CD14-positive monocyte (primary cell): Measurements from ENCODE around the gene PSORS1C1. TPM values are rescaled to one million over a fixed set of nuclear protein-coding genes. Genes with fewer than 3 reads are reported as not detected.

ENCODE experiments used
- DNase-seq, 3 donors: peaks; one replicate each; pipeline ENCODE4 v3.0.0-alpha.2; 2011 to 2022
- H2AFZ ChIP-seq: 2 replicates; pipeline ENCODE4 v1.6.0; 2012; ENCODE audit warnings: mild to moderate bottlenecking, low read depth, low read length, inconsistent platforms; ENCODE audit not compliant: insufficient read depth, poor library complexity, severe bottlenecking
- H3K27ac ChIP-seq, 2 donors: 1 replicate in 1 of 2; 2 replicates in 1 of 2; pipeline ENCODE4 v1.5.1; 2012 to 2013; ENCODE audit warnings: low read length in 2 of 2, control low read depth in 1 of 2, inconsistent platforms in 1 of 2, low read depth in 1 of 2, mild to moderate bottlenecking in 1 of 2
- H3K27me3 ChIP-seq, 2 donors: one replicate each; pipeline versions ENCODE4 v1.6.0 to v1.6.1; 2011 to 2013; ENCODE audit warnings: low read length in 2 of 2; ENCODE audit not compliant: control insufficient read depth in 2 of 2, insufficient read depth in 2 of 2
- H3K36me3 ChIP-seq, 2 donors: replicated peaks in 1 of 2; 1 replicate in 1 of 2; 2 replicates in 1 of 2; pipeline versions ENCODE4 v1.5.1 to v1.6.1; 2012 to 2013; ENCODE audit warnings: low read length in 2 of 2, control low read depth in 1 of 2, inconsistent platforms in 1 of 2, mild to moderate bottlenecking in 1 of 2; ENCODE audit not compliant: insufficient read depth in 2 of 2, control insufficient read depth in 1 of 2
- H3K4me1 ChIP-seq, 2 donors: 1 replicate in 1 of 2; 2 replicates in 1 of 2; pipeline versions ENCODE4 v1.5.1 to v1.6.1; 2012 to 2013; ENCODE audit warnings: low read length in 2 of 2, control low read depth in 1 of 2, inconsistent platforms in 1 of 2, mild to moderate bottlenecking in 1 of 2, moderate library complexity in 1 of 2; ENCODE audit not compliant: insufficient read depth in 2 of 2, control insufficient read depth in 1 of 2
- H3K4me2 ChIP-seq: replicated peaks from 2 replicates; pipeline ENCODE3; 2012; ENCODE audit warnings: low read length, moderate library complexity, mild to moderate bottlenecking; ENCODE audit not compliant: poor library complexity, severe bottlenecking; ENCODE audit errors: extremely low read depth
- H3K4me3 ChIP-seq, 3 experiments: fragments of 200-600 bp in 1 of 3; sonication (generic) in 1 of 3; replicated peaks in 1 of 3; 1 replicate in 2 of 3; 2 replicates in 1 of 3; pipeline ENCODE4 v1.5.1; 2011 to 2013; ENCODE audit warnings: low read length in 3 of 3, mild to moderate bottlenecking in 3 of 3, control low read depth in 2 of 3, low read depth in 2 of 3, inconsistent platforms in 1 of 3, moderate library complexity in 1 of 3
- H3K79me2 ChIP-seq: 2 replicates; pipeline ENCODE4 v1.6.0; 2012; ENCODE audit warnings: mild to moderate bottlenecking, control low read depth, inconsistent platforms, low read length, moderate library complexity; ENCODE audit not compliant: insufficient read depth
- H3K9ac ChIP-seq: 2 replicates; pipeline ENCODE4 v1.6.0; 2017; ENCODE audit warnings: low read length, mild to moderate bottlenecking; ENCODE audit not compliant: insufficient read depth, poor library complexity, severe bottlenecking
- H3K9me3 ChIP-seq, 2 donors: replicated peaks in 1 of 2; 1 replicate in 1 of 2; 2 replicates in 1 of 2; pipeline versions ENCODE4 v1.5.1 to v1.6.1; 2012 to 2013; ENCODE audit warnings: low read length in 2 of 2, control low read depth in 1 of 2; ENCODE audit not compliant: control insufficient read depth in 1 of 2, insufficient read depth in 1 of 2
- H4K20me1 ChIP-seq: 2 replicates; pipeline ENCODE4 v1.6.0; 2012; ENCODE audit warnings: mild to moderate bottlenecking, low read length, control low read depth, moderate library complexity; ENCODE audit not compliant: insufficient read depth
- H3K27ac Mint-ChIP-seq, 7 donors: one replicate each; pipeline ENCODE4 v1.8.0; 2020; ENCODE audit warnings: mild to moderate bottlenecking in 7 of 7, mixed read lengths in 7 of 7, moderate library complexity in 6 of 7, inconsistent platforms in 2 of 7
- H3K27me3 Mint-ChIP-seq, 3 donors: one replicate each; pipeline ENCODE4 v1.8.0; 2021 to 2022; ENCODE audit warnings: low read depth in 3 of 3, mild to moderate bottlenecking in 3 of 3, mixed read lengths in 3 of 3, moderate library complexity in 3 of 3, inconsistent platforms in 1 of 3
- H3K36me3 Mint-ChIP-seq, 2 donors: one replicate each; pipeline ENCODE4 v1.8.0; 2020; ENCODE audit warnings: mixed read lengths in 2 of 2, inconsistent platforms in 1 of 2, mild to moderate bottlenecking in 1 of 2
- H3K4me1 Mint-ChIP-seq: one replicate; pipeline ENCODE4 v1.8.0; 2020; ENCODE audit warnings: mild to moderate bottlenecking, mixed read lengths
- H3K4me3 Mint-ChIP-seq, 2 donors: one replicate each; pipeline ENCODE4 v1.8.0; 2020; ENCODE audit warnings: mild to moderate bottlenecking in 2 of 2, mixed read lengths in 2 of 2, moderate library complexity in 1 of 2
- H3K9me3 Mint-ChIP-seq, 7 donors: one replicate each; pipeline ENCODE4 v1.8.0; 2020 to 2022; ENCODE audit warnings: mixed read lengths in 7 of 7, mild to moderate bottlenecking in 6 of 7, moderate library complexity in 6 of 7, inconsistent platforms in 2 of 7
- WGBS: methylation state at CpG from one replicate; pipeline ENCODE4 v1.1.5; 2013; ENCODE audit warnings: missing lambda C conversion rate; ENCODE audit not compliant: insufficient coverage; 5-methylcytosine and 5-hydroxymethylcytosine counted together
- intact Hi-C, 2 donors: fragments of 100-400 bp; cut with micrococcal nuclease; formaldehyde crosslinking; loops; one replicate each; pipeline versions ENCODE4 v1.15.0 to v1.15.1; 2023
- polyA plus RNA-seq, 3 donors: library from polyadenylated mRNA; depleted of rRNA in 1 of 3; unstranded in 2 of 3; stranded (reverse) in 1 of 3; fragments of 300-500 nt in 2 of 3; fragments of >200 nt in 1 of 3; fragmentation: Illumina TruSeq in 2 of 3; gene quantifications; 1 replicate in 2 of 3; 2 replicates in 1 of 3; pipeline ENCODE4 v1.2.3, GENCODE V29; 2012 to 2021
- TF ChIP-seq, protein P1 (sequence below): fragments of 200-600 bp; IDR thresholded peaks from one replicate; pipeline ENCODE4 v1.8.0; 2022; ENCODE audit warnings: antibody characterized with exemption, mild to moderate bottlenecking

The PSORS1C1 gene
- polyA plus RNA-seq, 3 donors, result not detected

DNA sequence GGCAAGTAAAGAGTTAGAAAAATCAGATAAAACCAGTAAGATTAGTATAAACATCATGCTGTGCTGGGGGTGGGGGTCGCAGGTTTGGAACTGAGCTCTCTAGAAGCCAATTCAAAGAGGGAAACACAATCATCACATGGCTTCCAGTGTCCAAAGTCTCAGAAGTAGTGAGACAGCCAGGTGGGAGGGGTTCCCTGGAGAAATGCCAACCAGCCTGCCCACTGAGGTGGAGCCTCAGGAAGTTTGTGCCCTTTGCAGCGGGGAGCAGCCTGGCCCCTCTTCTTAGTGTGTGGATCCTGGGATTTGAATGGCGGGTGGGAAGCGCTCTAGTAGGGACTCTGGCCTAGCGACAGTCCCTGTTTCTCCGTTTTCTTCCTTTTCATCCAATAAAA lies 23.6 kb upstream of the PSORS1C1 start:
- H3K79me2 ChIP-seq, result no peaks in the 10 kb centered on the region
- H3K4me1 ChIP-seq, result peaks cover 25 to 38% of the 10 kb centered on the region in 2 donors
- peaks cover 3 to 11% (median 4%) of the 10 kb centered on the region in 3 donors for H3K27me3 Mint-ChIP-seq
- no peak for DNase-seq
- TF ChIP-seq, protein P1, sequence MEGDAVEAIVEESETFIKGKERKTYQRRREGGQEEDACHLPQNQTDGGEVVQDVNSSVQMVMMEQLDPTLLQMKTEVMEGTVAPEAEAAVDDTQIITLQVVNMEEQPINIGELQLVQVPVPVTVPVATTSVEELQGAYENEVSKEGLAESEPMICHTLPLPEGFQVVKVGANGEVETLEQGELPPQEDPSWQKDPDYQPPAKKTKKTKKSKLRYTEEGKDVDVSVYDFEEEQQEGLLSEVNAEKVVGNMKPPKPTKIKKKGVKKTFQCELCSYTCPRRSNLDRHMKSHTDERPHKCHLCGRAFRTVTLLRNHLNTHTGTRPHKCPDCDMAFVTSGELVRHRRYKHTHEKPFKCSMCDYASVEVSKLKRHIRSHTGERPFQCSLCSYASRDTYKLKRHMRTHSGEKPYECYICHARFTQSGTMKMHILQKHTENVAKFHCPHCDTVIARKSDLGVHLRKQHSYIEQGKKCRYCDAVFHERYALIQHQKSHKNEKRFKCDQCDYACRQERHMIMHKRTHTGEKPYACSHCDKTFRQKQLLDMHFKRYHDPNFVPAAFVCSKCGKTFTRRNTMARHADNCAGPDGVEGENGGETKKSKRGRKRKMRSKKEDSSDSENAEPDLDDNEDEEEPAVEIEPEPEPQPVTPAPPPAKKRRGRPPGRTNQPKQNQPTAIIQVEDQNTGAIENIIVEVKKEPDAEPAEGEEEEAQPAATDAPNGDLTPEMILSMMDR, result no peak
- no peaks in the 10 kb centered on the region for H3K36me3 ChIP-seq
- H3K9me3 Mint-ChIP-seq, result peaks cover 0 to 3% (median 0%) of the 10 kb centered on the region in 7 donors
- peaks cover 0 to 2% of the 10 kb centered on the region in 2 donors for H3K36me3 Mint-ChIP-seq
- H3K27ac ChIP-seq, result no peak overlapping the region
- H3K9me3 ChIP-seq, result no peaks in the 10 kb centered on the region
- no peak overlapping the region for H3K27ac Mint-ChIP-seq
- H3K4me2 ChIP-seq, result no peak overlapping the region
- H2AFZ ChIP-seq, result no peak overlapping the region
- H3K4me3 ChIP-seq, result no peak overlapping the region
- H3K9ac ChIP-seq, result no peak overlapping the region
- peaks cover 39% of the 10 kb centered on the region for H3K4me1 Mint-ChIP-seq
- WGBS, result 100% methylated on average over 2 of the region's 6 CpGs
- H3K27me3 ChIP-seq, result peaks cover 5 to 8% of the 10 kb centered on the region in 2 donors
- H4K20me1 ChIP-seq, result no peaks in the 10 kb centered on the region
- no peak overlapping the region for H3K4me3 Mint-ChIP-seq
- intact Hi-C loops, result no loop called here

DNA sequence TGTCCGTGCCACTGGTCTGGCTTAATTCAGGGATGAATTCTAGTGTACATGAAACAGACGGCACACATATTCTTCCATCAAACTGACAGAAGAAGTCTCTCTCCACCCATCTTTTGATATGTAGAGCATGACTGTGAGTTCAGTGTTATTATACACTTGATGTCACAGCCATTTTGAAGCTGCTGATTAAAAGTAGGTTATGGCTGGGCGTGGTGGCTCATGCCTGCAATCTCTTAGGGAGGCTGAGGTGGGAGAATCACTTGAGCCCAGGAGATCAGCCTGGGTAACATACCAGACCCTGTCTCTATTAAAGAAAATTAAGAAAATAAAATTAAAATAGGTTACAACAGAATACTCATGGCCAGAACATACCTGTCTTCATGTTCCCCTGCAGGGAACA lies 22.9 kb upstream of the PSORS1C1 start:
- peaks cover 1 to 6% (median 3%) of the 10 kb centered on the region in 3 donors for H3K27me3 Mint-ChIP-seq
- TF ChIP-seq, protein P1, result no peak
- intact Hi-C loops, result no loop called here
- H3K27ac Mint-ChIP-seq, result no peak overlapping the region
- peaks cover 0 to 2% of the 10 kb centered on the region in 2 donors for H3K36me3 Mint-ChIP-seq
- peaks cover 0 to 3% (median 0%) of the 10 kb centered on the region in 7 donors for H3K9me3 Mint-ChIP-seq
- no peaks in the 10 kb centered on the region for H3K9me3 ChIP-seq
- no peak for DNase-seq
- H2AFZ ChIP-seq, result no peak overlapping the region
- no peaks in the 10 kb centered on the region for H3K79me2 ChIP-seq
- H3K4me3 ChIP-seq, result no peak overlapping the region
- H3K4me1 ChIP-seq, result peaks cover 25 to 42% of the 10 kb centered on the region in 2 donors
- no peaks in the 10 kb centered on the region for H4K20me1 ChIP-seq
- no peak overlapping the region for H3K9ac ChIP-seq
- H3K4me2 ChIP-seq, result no peak overlapping the region
- H3K4me1 Mint-ChIP-seq, result peaks cover 44% of the 10 kb centered on the region
- H3K27ac ChIP-seq, result no peak overlapping the region
- peaks cover 5% of the 10 kb centered on the region in 2 donors for H3K27me3 ChIP-seq
- WGBS, result no CpG with 5 or more reads among the region's 3 CpGs
- no peaks in the 10 kb centered on the region for H3K36me3 ChIP-seq
- H3K4me3 Mint-ChIP-seq, result no peak overlapping the region
